Measurements from ENCODE around the gene HTR7.

GRCh38 chr10:90871766-90872647, 14.2 kb upstream of the HTR7 start, which contains the start of gene RPP30:
- TF ChIP-seq CTCF (IDR thresholded peaks at IDR 0.05; ENCODE audit: poor library complexity): no peak
- no peak for TF ChIP-seq EZH2 (IDR thresholded peaks at IDR 0.05; ENCODE audit: borderline replicate concordance)
- TF ChIP-seq EZH2phosphoT487 (IDR thresholded peaks at IDR 0.05; ENCODE audit: low read depth, severe bottlenecking, unreplicated experiment): no peak

All from hepatocyte (in vitro differentiated cells).